ENCODE results near the gene KAT6B. TPM values are rescaled to one million over a fixed set of nuclear protein-coding genes. Genes with fewer than 3 reads are reported as not detected.

KAT6B gene
- polyA plus RNA-seq, 1 donor from 2014 or later: 11.5 TPM

DNA sequence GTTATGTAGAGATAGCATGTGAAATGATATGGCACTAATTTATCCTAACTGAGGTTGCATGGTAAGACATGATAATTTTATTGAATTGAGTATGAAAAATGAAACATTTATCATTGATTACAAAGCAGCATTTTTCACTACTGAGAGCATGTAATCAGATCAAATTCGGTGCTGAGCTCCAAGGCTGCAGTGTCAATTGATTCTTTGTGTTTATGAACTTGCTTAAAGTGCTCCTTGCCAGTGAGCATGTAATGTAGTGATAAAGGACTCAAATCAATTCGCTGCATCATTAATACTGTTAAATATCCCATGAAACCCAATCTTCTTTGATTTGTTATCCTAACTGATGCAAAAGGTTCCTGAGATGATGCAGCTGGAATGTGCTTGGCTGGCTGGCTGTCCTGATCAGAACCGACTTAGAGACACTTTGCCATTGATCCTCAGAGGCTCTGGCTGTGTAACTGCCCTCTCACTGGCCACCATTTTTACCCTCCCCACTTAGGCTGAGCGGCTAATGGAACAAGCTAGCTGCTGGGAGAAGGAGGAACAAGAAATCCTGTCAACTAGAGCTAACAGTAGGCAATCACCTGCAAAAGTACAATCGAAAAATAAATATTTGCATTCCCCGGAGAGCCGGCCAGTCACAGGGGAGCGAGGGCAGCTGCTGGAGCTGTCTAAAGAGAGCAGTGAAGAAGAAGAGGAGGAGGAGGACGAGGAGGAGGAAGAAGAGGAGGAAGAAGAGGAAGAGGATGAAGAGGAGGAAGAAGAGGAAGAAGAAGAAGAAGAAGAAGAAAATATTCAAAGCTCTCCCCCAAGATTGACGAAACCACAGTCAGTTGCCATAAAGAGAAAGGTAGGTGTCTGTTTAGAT lies 195.2 kb downstream of the KAT6B start:
- H2AFZ ChIP-seq (ENCODE audit: low read depth, low read length): no peak overlapping the region

DNA sequence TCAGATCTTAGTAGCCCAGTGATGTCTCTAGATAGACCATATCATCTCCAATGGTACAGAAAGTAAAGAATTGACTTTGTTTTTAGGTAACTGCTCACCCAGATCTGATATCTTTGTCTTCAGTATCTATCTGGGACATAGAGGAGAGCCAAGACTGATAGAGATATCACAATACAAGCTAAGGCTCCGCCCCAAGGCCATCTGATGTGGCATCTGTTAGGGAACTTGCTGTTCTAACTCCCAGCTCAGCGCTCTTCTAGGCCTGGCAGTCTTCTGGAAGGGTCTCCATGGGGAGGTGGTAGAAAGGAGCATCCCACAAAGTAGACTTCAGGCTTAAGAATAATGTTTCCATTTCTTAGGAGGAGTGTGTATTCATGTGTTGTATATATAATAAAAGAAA lies 196.7 kb downstream of the KAT6B start:
- H3K9ac ChIP-seq (ENCODE audit: low read length): no peak overlapping the region
- H3K4me2 ChIP-seq (ENCODE audit: low read length): no peak overlapping the region
- H4K20me1 ChIP-seq (ENCODE audit: insufficient read depth): no peaks in the 10 kb centered on the region
- peaks cover 8% of the 10 kb centered on the region for H3K36me3 ChIP-seq (ENCODE audit: insufficient read depth, low read length)
- H3F3A ChIP-seq (ENCODE audit: insufficient read depth, low read length, poor library complexity, severe bottlenecking): no peaks in the 10 kb centered on the region
- H3K27me3 ChIP-seq (ENCODE audit: insufficient read depth, low read depth, low read length): no peaks in the 10 kb centered on the region
- no peak overlapping the region for H2AFZ ChIP-seq (ENCODE audit: low read depth, low read length)
- TF ChIP-seq MXI1 (conservative IDR thresholded peaks at IDR 0.05; ENCODE audit: poor library complexity, severe bottlenecking): no peak
- no peak for TF ChIP-seq SMC3 (conservative IDR thresholded peaks at IDR 0.05; ENCODE audit: poor library complexity)
- TF ChIP-seq, protein P1, sequence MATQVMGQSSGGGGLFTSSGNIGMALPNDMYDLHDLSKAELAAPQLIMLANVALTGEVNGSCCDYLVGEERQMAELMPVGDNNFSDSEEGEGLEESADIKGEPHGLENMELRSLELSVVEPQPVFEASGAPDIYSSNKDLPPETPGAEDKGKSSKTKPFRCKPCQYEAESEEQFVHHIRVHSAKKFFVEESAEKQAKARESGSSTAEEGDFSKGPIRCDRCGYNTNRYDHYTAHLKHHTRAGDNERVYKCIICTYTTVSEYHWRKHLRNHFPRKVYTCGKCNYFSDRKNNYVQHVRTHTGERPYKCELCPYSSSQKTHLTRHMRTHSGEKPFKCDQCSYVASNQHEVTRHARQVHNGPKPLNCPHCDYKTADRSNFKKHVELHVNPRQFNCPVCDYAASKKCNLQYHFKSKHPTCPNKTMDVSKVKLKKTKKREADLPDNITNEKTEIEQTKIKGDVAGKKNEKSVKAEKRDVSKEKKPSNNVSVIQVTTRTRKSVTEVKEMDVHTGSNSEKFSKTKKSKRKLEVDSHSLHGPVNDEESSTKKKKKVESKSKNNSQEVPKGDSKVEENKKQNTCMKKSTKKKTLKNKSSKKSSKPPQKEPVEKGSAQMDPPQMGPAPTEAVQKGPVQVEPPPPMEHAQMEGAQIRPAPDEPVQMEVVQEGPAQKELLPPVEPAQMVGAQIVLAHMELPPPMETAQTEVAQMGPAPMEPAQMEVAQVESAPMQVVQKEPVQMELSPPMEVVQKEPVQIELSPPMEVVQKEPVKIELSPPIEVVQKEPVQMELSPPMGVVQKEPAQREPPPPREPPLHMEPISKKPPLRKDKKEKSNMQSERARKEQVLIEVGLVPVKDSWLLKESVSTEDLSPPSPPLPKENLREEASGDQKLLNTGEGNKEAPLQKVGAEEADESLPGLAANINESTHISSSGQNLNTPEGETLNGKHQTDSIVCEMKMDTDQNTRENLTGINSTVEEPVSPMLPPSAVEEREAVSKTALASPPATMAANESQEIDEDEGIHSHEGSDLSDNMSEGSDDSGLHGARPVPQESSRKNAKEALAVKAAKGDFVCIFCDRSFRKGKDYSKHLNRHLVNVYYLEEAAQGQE (IDR thresholded peaks at IDR 0.05; ENCODE audit: borderline replicate concordance): no peak
- TF ChIP-seq TAF1 (IDR thresholded peaks at IDR 0.05; ENCODE audit: low read depth): no peak
- no peak for TF ChIP-seq EZH2 (IDR thresholded peaks at IDR 0.05; ENCODE audit: borderline replicate concordance, insufficient read depth, low read length, poor library complexity, severe bottlenecking)
- TF ChIP-seq, protein P2, sequence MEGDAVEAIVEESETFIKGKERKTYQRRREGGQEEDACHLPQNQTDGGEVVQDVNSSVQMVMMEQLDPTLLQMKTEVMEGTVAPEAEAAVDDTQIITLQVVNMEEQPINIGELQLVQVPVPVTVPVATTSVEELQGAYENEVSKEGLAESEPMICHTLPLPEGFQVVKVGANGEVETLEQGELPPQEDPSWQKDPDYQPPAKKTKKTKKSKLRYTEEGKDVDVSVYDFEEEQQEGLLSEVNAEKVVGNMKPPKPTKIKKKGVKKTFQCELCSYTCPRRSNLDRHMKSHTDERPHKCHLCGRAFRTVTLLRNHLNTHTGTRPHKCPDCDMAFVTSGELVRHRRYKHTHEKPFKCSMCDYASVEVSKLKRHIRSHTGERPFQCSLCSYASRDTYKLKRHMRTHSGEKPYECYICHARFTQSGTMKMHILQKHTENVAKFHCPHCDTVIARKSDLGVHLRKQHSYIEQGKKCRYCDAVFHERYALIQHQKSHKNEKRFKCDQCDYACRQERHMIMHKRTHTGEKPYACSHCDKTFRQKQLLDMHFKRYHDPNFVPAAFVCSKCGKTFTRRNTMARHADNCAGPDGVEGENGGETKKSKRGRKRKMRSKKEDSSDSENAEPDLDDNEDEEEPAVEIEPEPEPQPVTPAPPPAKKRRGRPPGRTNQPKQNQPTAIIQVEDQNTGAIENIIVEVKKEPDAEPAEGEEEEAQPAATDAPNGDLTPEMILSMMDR (IDR thresholded peaks at IDR 0.05; ENCODE audit: poor library complexity, severe bottlenecking): no peak
- no peak for TF ChIP-seq EP300 (conservative IDR thresholded peaks at IDR 0.05; ENCODE audit: poor library complexity, severe bottlenecking)
- no peak for TF ChIP-seq POLR2AphosphoS5 (IDR thresholded peaks at IDR 0.05)
- no peak for TF ChIP-seq RAD21 (conservative IDR thresholded peaks at IDR 0.05)
- no peaks in the 10 kb centered on the region for H3K9me3 ChIP-seq (ENCODE audit: low read length)
- H3K79me2 ChIP-seq (replicated peaks; ENCODE audit: insufficient read depth, low read length): no peaks in the 10 kb centered on the region
- H3K27ac ChIP-seq (ENCODE audit: low read length): no peak overlapping the region
- H3K9me2 ChIP-seq (ENCODE audit: insufficient read depth, low read length): no peaks in the 10 kb centered on the region
- no peak overlapping the region for H3K4me3 ChIP-seq (ENCODE audit: low read length)

More for the DNA sequence above, 195.2 kb downstream of the KAT6B start:
- Histone ChIP-seq H3K36me3 (ENCODE audit: insufficient read depth, low read length) (peaks cover 8% of the 10 kb centered on the region), H3K4me2 (ENCODE audit: low read length) (no peak overlapping the region), H3F3A (ENCODE audit: insufficient read depth, low read length, poor library complexity, severe bottlenecking) (no peaks in the 10 kb centered on the region), H4K20me1 (ENCODE audit: insufficient read depth) (no peaks in the 10 kb centered on the region), H3K9ac (ENCODE audit: low read length) (no peak overlapping the region), H3K79me2 (replicated peaks; ENCODE audit: insufficient read depth, low read length) (no peaks in the 10 kb centered on the region), H3K27ac (ENCODE audit: low read length) (no peak overlapping the region), H3K9me2 (ENCODE audit: insufficient read depth, low read length) (no peaks in the 10 kb centered on the region), H3K4me3 (ENCODE audit: low read length) (no peak overlapping the region), H3K27me3 (ENCODE audit: insufficient read depth, low read depth, low read length) (no peaks in the 10 kb centered on the region), H3K9me3 (ENCODE audit: low read length) (no peaks in the 10 kb centered on the region)
- TF ChIP-seq EP300 (conservative IDR thresholded peaks at IDR 0.05; ENCODE audit: poor library complexity, severe bottlenecking): no peak
- no peak for TF ChIP-seq MXI1 (conservative IDR thresholded peaks at IDR 0.05; ENCODE audit: poor library complexity, severe bottlenecking)
- TF ChIP-seq EZH2 (IDR thresholded peaks at IDR 0.05; ENCODE audit: borderline replicate concordance, insufficient read depth, low read length, poor library complexity, severe bottlenecking): no peak
- TF ChIP-seq POLR2AphosphoS5 (IDR thresholded peaks at IDR 0.05): no peak
